ENCODE measurements around the gene TCP11L2.
A peak's percentile ranks its signal among the peaks of the same experiment; 100 is the strongest.
"Not testable (repeated sequence)": the region's sequence is repeated elsewhere in the genome, so short reads cannot be mapped to it uniquely, and the experiment has no call there.

The TCP11L2 gene

GRCh38 chr12:106282457-106283097, 20.0 kb upstream of the TCP11L2 start:
- DNase-seq (ENCODE audit: insufficient read length, low spot score) (no peak), FAIRE-seq (peak; percentile 95)

DNA sequence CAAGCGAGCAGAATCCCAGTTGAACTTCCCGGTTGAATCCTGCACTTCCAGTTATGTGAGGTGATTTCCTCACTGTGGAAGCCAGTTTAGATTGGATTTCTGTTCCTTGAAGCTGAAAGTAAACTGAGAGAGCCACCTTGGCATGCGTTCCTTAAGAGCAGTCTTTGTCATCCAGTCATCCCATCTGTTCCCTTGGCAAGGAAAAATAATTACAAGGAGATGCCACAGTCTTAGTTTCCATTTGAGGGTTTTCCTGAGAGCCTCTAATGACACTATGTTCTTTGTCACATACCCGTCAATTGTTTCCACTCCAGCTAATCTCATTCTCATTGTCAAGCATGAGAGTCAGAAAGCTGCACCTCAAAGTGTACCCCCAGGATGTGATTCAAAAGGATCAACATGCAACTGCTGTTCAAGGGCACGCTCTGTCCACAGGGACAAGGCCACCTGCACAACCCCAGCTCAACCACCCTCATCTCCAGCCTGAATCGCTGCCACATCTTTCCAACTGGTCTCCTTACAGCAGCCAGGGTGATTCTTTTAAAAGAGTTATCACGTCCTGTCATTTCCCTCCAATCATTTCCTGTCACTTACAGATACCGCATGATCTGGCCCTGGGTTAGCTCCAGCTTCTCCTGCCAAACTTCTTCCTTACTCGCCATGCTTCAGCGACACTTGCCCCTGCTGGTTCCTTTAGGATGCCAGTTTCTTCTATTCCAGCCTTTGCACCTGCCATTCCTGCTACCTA, 18.0 kb upstream of the TCP11L2 start:
- DNase-seq (ENCODE audit: insufficient read length, low spot score): no peak
- FAIRE-seq: no peak

GRCh38 chr12:106285982-106286381, 16.6 kb upstream of the TCP11L2 start:
- FAIRE-seq: no peak

DNA sequence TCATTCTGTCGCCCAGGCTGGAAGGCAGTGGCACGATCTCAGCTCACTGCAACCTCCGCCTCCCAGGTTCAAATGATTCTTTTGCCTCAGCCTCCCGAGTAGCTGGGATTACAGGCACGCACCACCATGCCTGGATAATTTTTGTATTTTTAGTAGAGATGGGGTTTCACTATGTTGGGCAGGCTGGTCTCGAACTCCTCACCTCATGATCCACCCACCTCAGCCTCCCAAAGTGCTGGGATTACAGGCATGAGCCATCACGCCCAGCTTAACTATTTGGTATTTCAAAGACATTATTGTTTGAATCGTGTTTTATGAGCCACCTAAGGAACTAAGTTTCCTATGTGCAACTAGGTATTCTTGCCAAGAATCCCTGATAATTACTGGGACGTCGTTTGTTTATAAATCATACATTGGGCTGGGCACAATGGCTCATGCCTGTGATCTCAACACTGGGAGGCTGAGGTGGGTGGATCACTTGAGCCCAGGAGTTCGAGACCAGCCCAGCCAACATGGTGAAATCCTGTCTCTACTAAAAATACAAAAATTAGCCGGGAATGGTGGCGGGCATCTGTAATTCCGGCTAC, 15.9 kb upstream of the TCP11L2 start:
- not testable (repeated sequence) for DNase-seq (ENCODE audit: insufficient read length, low spot score); FAIRE-seq

More at GRCh38 chr12:106285982-106286381, 16.6 kb upstream of the TCP11L2 start:
- no peak for DNase-seq (ENCODE audit: insufficient read length, low spot score)

GRCh38 chr12:106287364-106287763, 15.2 kb upstream of the TCP11L2 start:
- no peak for FAIRE-seq
- no peak for DNase-seq (ENCODE audit: insufficient read length, low spot score)

GRCh38 chr12:106288101-106288493, 14.4 kb upstream of the TCP11L2 start:
- FAIRE-seq (no peak), DNase-seq (ENCODE audit: insufficient read length, low spot score) (no peak)

DNA sequence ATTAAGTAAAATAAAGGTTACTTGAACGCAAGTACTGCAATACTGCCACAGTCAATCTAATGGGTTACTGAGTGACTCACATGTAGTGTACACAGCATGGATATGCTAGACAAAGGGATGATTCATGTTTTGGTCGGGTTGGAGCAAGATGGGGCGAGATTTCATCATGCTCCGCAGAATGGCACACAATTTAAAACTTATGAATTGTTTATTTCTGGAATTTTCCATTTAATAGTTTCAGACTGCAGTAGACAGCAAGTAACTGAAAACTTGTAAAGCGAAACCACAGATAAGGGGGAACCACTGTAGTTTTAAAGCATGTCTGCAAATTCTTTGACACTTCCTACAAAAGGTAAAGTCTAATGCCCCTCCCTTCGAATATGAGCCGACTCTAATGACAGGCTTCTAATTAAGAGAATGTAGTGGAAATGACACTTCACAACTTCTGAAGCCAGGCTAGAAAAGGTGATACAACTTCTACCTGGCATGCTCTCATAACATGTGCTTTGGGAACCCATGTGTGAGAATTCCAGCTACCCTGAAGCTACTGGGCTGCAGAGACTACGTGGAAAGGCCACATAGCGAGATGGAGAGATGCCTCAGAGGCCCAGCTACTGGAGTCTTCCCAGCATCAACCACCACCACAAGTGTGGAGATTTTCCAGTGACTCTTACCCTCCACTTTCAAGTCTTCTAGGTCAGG, 13.9 kb upstream of the TCP11L2 start:
- DNase-seq (ENCODE audit: insufficient read length, low spot score) (no peak), FAIRE-seq (no peak)

DNA sequence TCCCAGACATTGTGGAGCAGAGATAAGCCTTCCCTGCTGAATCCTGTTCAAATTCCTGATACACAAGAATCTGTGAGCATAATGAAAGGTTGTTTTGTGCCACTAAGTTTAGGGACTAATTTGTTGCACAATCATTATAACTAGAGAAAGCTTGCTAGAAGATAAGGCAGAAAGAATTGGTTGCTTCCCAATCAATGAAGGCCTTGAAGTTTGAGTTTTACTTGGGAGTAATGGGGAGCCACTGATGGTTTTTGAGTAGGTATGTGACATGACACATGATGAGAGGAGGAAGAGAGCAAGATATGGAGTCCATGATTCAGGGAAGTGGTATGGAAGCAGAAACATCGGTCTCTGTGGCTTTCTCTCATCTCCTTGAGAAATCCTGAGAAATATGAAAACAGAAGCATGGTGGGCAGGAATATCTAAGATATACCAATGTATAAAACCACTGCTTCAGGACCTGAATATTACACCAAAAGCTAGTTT, 13.3 kb upstream of the TCP11L2 start:
- DNase-seq (ENCODE audit: insufficient read length, low spot score): no peak
- no peak for FAIRE-seq

- FAIRE-seq: no peak
Measured at GRCh38 chr12:106290666-106291065, 11.9 kb upstream of the TCP11L2 start.

GRCh38 chr12:106291342-106291741, 11.2 kb upstream of the TCP11L2 start:
- no peak for DNase-seq (ENCODE audit: insufficient read length, low spot score)
- FAIRE-seq: no peak

More at GRCh38 chr12:106290666-106291065, 11.9 kb upstream of the TCP11L2 start:
- DNase-seq (ENCODE audit: insufficient read length, low spot score): no peak

GRCh38 chr12:106292339-106292738, 10.2 kb upstream of the TCP11L2 start:
- no peak for FAIRE-seq
- DNase-seq (ENCODE audit: insufficient read length, low spot score): no peak

DNA sequence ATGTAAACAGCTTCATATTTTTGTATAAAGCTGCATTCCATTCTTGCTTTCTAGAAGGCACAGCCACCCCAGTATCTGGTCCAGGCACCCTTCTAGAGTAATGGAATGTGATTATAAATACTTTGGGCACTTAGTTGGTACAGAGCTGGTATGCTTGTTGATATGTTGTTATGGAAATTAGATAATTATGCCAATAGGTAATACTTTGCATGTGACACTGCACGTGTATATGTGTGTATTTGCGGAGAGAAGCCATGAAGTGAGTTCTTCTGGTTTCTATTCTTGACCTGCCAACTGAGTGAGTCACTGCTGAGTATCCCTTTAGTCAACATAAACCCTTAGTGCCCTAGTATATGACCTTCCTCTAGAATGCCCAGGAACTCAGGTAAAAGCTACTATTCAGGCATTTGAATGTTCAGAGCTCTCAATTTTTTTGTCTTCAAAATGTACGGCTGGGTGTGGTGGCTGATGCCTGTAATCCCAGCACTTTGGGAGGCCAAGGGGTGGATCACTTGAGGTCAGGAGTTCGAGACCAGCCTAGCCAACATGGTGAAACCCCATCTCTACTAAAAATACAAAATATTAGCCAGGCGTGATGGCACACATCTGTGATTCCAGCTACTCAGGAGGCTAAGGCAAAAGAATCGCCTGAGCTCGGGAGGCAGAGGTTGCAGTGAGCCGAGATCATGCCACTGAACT, 6.2 kb upstream of the TCP11L2 start:
- DNase-seq (ENCODE audit: insufficient read length, low spot score): no peak
- FAIRE-seq: no peak

DNA sequence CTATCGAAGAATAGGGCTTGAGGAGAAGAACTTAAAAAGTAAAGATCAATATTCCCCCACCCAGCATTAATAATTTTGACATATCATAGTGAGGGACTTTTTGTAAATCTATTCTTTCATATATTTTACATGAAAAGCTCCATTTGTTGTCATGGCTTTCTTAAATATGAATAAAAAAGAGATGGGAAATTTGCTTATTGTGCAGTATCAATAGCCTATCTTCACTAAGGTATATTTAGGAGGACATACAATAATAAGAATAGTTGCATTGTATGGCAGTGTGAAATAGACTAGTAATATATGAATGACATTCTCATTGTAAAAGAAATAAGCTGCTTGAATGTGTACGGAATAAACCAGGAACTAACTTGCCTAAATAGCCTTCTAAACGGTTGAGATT, 5.5 kb upstream of the TCP11L2 start:
- FAIRE-seq (no peak), DNase-seq (ENCODE audit: insufficient read length, low spot score) (no peak)

GRCh38 chr12:106297681-106298080, 4.9 kb upstream of the TCP11L2 start:
- DNase-seq (ENCODE audit: insufficient read length, low spot score): no peak
- FAIRE-seq: no peak

GRCh38 chr12:106299202-106299774, 3.2 kb upstream of the TCP11L2 start:
- no peak for FAIRE-seq
- DNase-seq (ENCODE audit: insufficient read length, low spot score): no peak

DNA sequence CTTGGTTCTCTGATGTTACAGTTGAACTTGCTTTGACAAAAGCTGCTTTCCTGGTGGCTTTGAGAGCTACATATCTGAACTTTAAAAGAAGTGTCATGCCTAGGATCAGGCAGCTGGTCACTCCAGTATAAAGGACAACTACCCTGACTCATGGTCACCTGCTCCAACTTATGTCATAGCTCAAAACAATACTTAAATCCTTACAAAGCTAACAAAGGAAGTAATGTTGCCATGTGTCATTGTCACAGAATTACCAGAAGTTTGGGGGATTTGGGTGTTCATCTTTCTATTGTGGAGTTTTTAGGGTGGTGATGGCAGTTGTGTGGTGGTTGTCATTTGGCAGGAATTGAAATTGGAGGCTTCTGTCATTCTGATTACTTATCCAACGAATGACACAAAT, 1.8 kb upstream of the TCP11L2 start:
- FAIRE-seq: no peak
- no peak for DNase-seq (ENCODE audit: insufficient read length, low spot score)

DNA sequence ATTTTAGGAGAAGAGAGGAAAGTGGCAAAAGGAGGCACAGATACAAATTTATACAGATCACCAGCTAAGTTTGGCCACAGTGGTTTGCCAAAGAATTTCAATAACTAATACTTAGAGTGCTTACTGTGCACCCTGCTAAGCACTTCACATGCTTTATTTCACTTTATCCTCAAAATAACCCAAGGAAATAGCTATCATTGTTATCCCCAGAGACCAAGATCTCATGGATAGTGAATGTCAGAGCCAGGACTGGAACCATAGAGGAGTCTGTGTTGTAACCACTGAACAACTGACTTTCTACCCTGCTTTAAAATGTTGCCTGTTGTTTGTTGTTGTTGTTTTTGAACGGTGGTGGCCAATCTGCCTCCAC, 1.3 kb upstream of the TCP11L2 start:
- DNase-seq (ENCODE audit: insufficient read length, low spot score): no peak
- no peak for FAIRE-seq

DNA sequence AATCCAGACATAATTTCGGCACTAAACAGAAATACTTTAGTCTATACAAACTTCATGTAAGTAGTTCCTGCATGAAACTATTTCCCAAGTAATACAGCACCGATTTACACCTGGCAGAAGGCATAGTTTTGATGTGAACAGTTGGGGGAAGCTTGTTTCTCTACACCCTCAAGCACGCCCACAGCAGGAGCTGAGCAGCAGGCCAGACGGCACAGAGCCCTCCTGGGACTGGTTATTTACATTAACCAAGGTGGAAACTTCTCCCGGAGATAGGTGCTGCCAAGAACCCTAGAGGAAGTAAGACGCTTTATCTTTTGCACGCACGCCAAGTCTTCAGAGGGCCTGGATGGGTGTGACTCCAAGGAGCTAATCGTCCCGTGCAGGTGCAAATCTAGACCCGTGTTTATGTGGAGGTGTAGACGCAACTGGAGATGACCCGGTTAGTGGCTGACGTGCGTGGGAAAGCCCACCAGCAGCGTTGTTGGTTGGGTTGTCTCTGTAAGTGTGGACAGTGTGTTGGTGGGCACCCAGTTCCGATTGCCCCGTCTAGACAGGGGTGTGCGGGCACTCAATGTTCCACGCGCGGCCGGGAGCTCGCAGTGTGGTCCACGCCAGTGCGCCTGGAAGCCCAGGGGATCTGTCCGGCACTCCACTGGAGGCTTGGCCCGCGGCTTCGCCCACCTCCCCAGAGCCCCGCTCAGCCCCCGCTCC, 767 bp upstream of the TCP11L2 start:
- DNase-seq (ENCODE audit: insufficient read length, low spot score) (peak; percentile 45), FAIRE-seq (peak; percentile 75)

- FAIRE-seq: no peak
- no peak for DNase-seq (ENCODE audit: insufficient read length, low spot score)
Measured at GRCh38 chr12:106303202-106303820, 778 bp downstream of the TCP11L2 start.
